T-helper 1 cell treated with Interleukin-12 subunit alpha and Interleukin-12 subunit beta and Interleukin-4 antibody, amounts not matched to agents 30 μg/mL and 1 μg/mL, for 36 hours (primary cell): Measurements from ENCODE around the gene SYNC.
A peak's percentile ranks its signal among the peaks of the same experiment; 100 is the strongest.
"Not testable (repeated sequence)": the region's sequence is repeated elsewhere in the genome, so short reads cannot be mapped to it uniquely, and the experiment has no call there.

Experiments
- H3K27ac Mint-ChIP-seq: one replicate; pipeline ENCODE4 v1.8.0; 2021; ENCODE audit warnings: mild to moderate bottlenecking, mixed read lengths
- H3K27me3 Mint-ChIP-seq: one replicate; pipeline ENCODE4 v1.8.0; 2021; ENCODE audit warnings: low read depth, mixed read lengths
- H3K36me3 Mint-ChIP-seq: one replicate; pipeline ENCODE4 v1.8.0; 2021; ENCODE audit warnings: low read depth, mixed read lengths
- H3K4me1 Mint-ChIP-seq: one replicate; pipeline ENCODE4 v1.8.0; 2021; ENCODE audit warnings: low read depth, mixed read lengths
- H3K4me3 Mint-ChIP-seq: one replicate; pipeline ENCODE4 v1.8.0; 2021; ENCODE audit warnings: mild to moderate bottlenecking, moderate library complexity, mixed read lengths
- H3K9me3 Mint-ChIP-seq: one replicate; pipeline ENCODE4 v1.8.0; 2021; ENCODE audit warnings: mixed read lengths

The SYNC gene

GRCh38 chr1:32685498-32685897, 17.1 kb downstream of the SYNC start:
- no peak overlapping the region for H3K4me3 Mint-ChIP-seq
- H3K27ac Mint-ChIP-seq = no peak overlapping the region
- H3K27me3 Mint-ChIP-seq = no peaks in the 10 kb centered on the region
- peaks cover 25% of the 10 kb centered on the region for H3K36me3 Mint-ChIP-seq
- peaks cover 2% of the 10 kb centered on the region for H3K4me1 Mint-ChIP-seq
- no peaks in the 10 kb centered on the region for H3K9me3 Mint-ChIP-seq

- no peaks in the 10 kb centered on the region for H3K27me3 Mint-ChIP-seq
- H3K36me3 Mint-ChIP-seq = peaks cover 35% of the 10 kb centered on the region
- no peak overlapping the region for H3K4me3 Mint-ChIP-seq
- H3K9me3 Mint-ChIP-seq = no peaks in the 10 kb centered on the region
- H3K4me1 Mint-ChIP-seq = peaks cover 2% of the 10 kb centered on the region
- H3K27ac Mint-ChIP-seq = no peak overlapping the region
Measured at GRCh38 chr1:32684167-32684811, 18.3 kb downstream of the SYNC start.

DNA sequence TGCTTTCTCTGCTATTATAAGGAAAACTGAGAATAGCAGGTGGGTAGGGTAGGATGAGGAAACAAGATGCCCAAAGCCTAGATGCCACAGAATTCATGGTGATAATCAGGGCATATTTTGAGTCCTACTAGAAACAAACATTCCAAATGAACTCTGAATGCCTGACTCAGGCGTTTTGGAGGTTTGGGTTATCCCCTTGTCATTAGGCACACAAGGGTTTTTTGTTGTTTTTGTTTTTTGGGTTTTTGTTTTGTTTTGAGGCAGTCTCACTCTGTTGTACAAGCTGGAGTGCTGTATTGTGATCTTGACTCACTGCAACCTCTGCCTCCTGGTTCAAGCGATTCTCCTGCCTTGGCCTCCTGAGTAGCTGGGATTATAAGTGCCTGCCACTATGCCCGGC, 19.2 kb downstream of the SYNC start:
- peaks cover 2% of the 10 kb centered on the region for H3K4me1 Mint-ChIP-seq
- H3K27ac Mint-ChIP-seq = no peak overlapping the region
- H3K27me3 Mint-ChIP-seq = no peaks in the 10 kb centered on the region
- H3K36me3 Mint-ChIP-seq = peaks cover 36% of the 10 kb centered on the region
- no peaks in the 10 kb centered on the region for H3K9me3 Mint-ChIP-seq
- H3K4me3 Mint-ChIP-seq = no peak overlapping the region

GRCh38 chr1:32681999-32682398, 20.6 kb downstream of the SYNC start:
- Mint-ChIP-seq H3K27ac (no peak overlapping the region), H3K36me3 (peaks cover 44% of the 10 kb centered on the region), H3K4me1 (peaks cover 2% of the 10 kb centered on the region), H3K4me3 (no peak overlapping the region), H3K9me3 (no peaks in the 10 kb centered on the region), H3K27me3 (no peaks in the 10 kb centered on the region)

- no peak overlapping the region for H3K4me3 Mint-ChIP-seq
- H3K27ac Mint-ChIP-seq = no peak overlapping the region
- H3K36me3 Mint-ChIP-seq = peaks cover 46% of the 10 kb centered on the region
- H3K4me1 Mint-ChIP-seq = peaks cover 2% of the 10 kb centered on the region
- H3K27me3 Mint-ChIP-seq = no peaks in the 10 kb centered on the region
- H3K9me3 Mint-ChIP-seq = no peaks in the 10 kb centered on the region
Measured at GRCh38 chr1:32681509-32681908, 21.1 kb downstream of the SYNC start.

GRCh38 chr1:32680642-32681041, 21.9 kb downstream of the SYNC start:
- H3K9me3 Mint-ChIP-seq = no peaks in the 10 kb centered on the region
- no peak overlapping the region for H3K4me3 Mint-ChIP-seq
- H3K4me1 Mint-ChIP-seq = peaks cover 2% of the 10 kb centered on the region
- H3K27me3 Mint-ChIP-seq = no peaks in the 10 kb centered on the region
- H3K36me3 Mint-ChIP-seq = peaks cover 46% of the 10 kb centered on the region
- H3K27ac Mint-ChIP-seq = no peak overlapping the region

DNA sequence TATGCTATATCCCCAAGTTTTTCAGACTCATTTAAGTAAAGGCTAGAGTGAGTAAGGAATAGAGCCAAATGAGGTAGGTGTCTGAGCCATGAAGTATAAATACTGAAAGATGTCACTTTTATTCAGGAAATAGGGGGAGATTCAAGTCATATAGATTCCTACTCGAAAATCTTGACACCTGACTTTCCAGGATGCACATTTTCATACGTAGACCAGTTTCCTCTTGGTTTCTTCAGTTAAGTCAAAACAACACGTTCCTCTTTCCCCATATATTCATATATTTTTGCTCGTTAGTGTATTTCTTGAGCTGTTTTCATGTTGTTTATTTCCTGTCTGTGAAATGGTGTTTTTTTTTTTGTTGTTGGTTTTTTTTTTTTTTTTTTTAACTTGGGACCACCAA, 22.6 kb downstream of the SYNC start:
- peaks cover 44% of the 10 kb centered on the region for H3K36me3 Mint-ChIP-seq
- not testable (repeated sequence) for H3K27me3 Mint-ChIP-seq, H3K27ac Mint-ChIP-seq

GRCh38 chr1:32676945-32677344, 25.6 kb downstream of the SYNC start:
- H3K27ac Mint-ChIP-seq = no peak overlapping the region
- H3K36me3 Mint-ChIP-seq = peaks cover 54% of the 10 kb centered on the region
- H3K4me1 Mint-ChIP-seq = peaks cover 4% of the 10 kb centered on the region
- H3K4me3 Mint-ChIP-seq = no peak overlapping the region
- H3K27me3 Mint-ChIP-seq = no peaks in the 10 kb centered on the region
- no peaks in the 10 kb centered on the region for H3K9me3 Mint-ChIP-seq

More for the DNA sequence above, 22.6 kb downstream of the SYNC start:
- not testable (repeated sequence) for H3K4me1 Mint-ChIP-seq, H3K4me3 Mint-ChIP-seq, H3K9me3 Mint-ChIP-seq

DNA sequence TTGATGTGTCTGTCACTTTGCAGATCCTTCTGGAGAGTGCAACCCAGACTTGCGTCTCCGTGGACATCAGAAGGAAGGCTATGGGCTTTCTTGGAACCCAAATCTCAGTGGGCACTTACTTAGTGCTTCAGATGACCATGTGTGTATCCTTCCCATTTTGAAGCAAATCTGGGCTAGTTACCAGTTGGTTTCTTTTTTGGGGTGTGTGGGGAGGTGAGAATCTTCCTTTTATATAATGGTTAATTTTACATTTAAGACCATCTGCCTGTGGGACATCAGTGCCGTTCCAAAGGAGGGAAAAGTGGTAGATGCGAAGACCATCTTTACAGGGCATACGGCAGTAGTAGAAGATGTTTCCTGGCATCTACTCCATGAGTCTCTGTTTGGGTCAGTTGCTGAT, 33.9 kb downstream of the SYNC start:
- not testable (repeated sequence) for H3K27me3 Mint-ChIP-seq, H3K4me3 Mint-ChIP-seq, H3K9me3 Mint-ChIP-seq, H3K27ac Mint-ChIP-seq
- Mint-ChIP-seq H3K36me3 (peaks cover 51% of the 10 kb centered on the region), H3K4me1 (peaks cover 14% of the 10 kb centered on the region)

DNA sequence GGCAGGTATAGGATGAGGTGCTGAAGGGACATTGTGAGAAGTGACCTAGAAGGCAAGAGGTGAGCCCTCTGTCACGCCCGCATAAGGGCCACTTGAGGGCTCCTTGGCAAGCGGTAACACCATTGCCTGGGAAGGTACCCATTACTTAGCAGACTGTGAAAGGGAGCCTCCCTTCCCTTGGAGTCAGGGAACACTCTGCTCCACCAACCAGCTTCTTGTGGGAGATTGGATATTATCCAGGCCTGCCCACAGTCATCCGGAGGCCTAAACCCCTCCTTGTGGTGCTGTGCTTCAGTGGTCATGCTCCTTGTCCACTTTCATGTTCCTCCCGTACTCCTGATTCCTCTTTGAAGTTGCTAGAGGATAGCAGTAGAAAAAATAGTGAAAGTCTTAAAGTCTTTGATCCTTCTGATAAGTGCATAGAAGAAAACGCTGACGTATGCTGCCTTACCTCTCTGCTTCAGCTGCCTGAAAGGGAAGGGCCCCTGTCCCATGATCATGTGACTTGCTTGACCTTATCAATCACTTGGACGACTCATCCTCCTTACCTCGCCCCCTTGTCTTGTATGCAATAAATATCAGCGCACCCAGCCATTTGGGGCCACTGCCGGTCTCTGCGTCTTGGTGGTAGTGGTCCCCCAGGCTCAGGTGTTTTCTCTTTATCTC, 35.5 kb downstream of the SYNC start:
- no peak overlapping the region for H3K4me3 Mint-ChIP-seq
- no peaks in the 10 kb centered on the region for H3K9me3 Mint-ChIP-seq
- H3K36me3 Mint-ChIP-seq = peaks cover 42% of the 10 kb centered on the region
- H3K27me3 Mint-ChIP-seq = no peaks in the 10 kb centered on the region
- H3K27ac Mint-ChIP-seq = no peak overlapping the region
- peaks cover 11% of the 10 kb centered on the region for H3K4me1 Mint-ChIP-seq

- Mint-ChIP-seq H3K27me3 (no peaks in the 10 kb centered on the region), H3K9me3 (no peaks in the 10 kb centered on the region), H3K36me3 (peaks cover 46% of the 10 kb centered on the region), H3K4me3 (no peak overlapping the region), H3K4me1 (peaks cover 11% of the 10 kb centered on the region), H3K27ac (no peak overlapping the region)
Measured at GRCh38 chr1:32665915-32666314, 36.7 kb downstream of the SYNC start.

DNA sequence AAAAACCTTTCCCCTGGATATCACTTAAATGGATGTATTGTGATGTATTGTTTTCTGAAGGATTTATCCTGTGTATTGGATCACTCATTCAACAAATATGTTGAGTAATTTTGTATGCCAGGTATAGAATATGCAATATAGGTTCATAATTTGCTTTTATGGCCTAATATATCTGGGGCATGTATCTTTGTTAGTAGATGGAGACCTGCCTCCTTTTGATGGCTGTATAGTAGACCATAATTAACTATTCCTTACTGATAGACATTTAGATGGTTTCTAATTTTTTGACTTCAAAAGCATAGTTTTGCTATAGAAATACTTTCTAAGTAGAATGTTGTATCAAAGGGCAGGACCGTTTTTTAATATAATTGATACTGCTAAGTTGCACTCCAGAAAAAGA, 43.0 kb downstream of the SYNC start:
- Mint-ChIP-seq H3K27ac (no peak overlapping the region), H3K4me1 (peaks cover 27% of the 10 kb centered on the region), H3K27me3 (no peaks in the 10 kb centered on the region), H3K4me3 (no peak overlapping the region), H3K36me3 (peaks cover 56% of the 10 kb centered on the region), H3K9me3 (no peaks in the 10 kb centered on the region)

- H3K9me3 Mint-ChIP-seq = no peaks in the 10 kb centered on the region
- H3K36me3 Mint-ChIP-seq = peaks cover 48% of the 10 kb centered on the region
- H3K27ac Mint-ChIP-seq = peak overlapping the region; percentile 98
- H3K27me3 Mint-ChIP-seq = no peaks in the 10 kb centered on the region
- peaks cover 47% of the 10 kb centered on the region for H3K4me1 Mint-ChIP-seq
- H3K4me3 Mint-ChIP-seq = peak overlapping the region; percentile 90
Measured at GRCh38 chr1:32652244-32652962, 50.2 kb downstream of the SYNC start.

DNA sequence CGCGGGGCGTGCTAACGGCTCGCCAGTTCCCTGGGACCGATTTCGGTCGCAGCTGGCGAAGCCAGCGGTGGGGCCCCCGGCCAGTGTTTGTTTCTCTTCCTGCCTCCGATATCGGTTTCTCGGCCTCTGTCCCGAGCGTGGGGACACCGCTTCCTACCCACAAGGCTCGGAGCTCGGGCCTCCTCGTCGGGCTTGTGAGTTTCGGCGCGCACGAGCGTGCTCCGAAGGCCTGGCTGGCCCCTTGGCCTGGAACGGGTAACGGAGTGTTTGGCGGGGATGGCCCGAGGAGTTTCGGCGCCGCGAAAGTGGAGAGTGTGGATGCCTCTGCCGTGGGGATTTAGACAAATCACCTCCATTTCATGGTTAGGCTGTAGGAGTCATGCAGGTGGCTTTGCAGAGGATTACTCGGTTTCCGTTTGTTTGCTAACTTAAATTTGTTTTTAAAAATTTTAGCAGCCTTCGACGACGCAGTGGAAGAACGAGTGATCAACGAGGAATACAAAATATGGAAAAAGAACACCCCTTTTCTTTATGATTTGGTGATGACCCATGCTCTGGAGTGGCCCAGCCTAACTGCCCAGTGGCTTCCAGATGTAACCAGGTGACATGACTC, 51.0 kb downstream of the SYNC start:
- H3K4me1 Mint-ChIP-seq = peaks cover 44% of the 10 kb centered on the region

More for the DNA sequence above, 51.0 kb downstream of the SYNC start:
- no peaks in the 10 kb centered on the region for H3K27me3 Mint-ChIP-seq
- H3K36me3 Mint-ChIP-seq = peaks cover 44% of the 10 kb centered on the region
- peak overlapping the region; percentile 90 for H3K4me3 Mint-ChIP-seq
- H3K9me3 Mint-ChIP-seq = no peaks in the 10 kb centered on the region
- peak overlapping the region; percentile 98 for H3K27ac Mint-ChIP-seq
